GM12878 (cell line): Measurements from ENCODE around the gene RALGAPB. TPM values are rescaled to one million over a fixed set of nuclear protein-coding genes. Genes with fewer than 3 reads are reported as not detected.
A peak's percentile ranks its signal among the peaks of the same experiment; 100 is the strongest.

Experiments used
- ASH2L ChIP-seq: fragments of 300-600, 200-600 bp; sonication (generic); IDR thresholded peaks from 2 replicates; pipeline ENCODE4 v1.6.1; 2017; ENCODE audit warnings: low read depth, mild to moderate bottlenecking, borderline replicate concordance
- BCL11A ChIP-seq: IDR thresholded peaks from 2 replicates; pipeline ENCODE4 v1.6.1; 2011; ENCODE audit warnings: low read depth, low read length
- BCLAF1 ChIP-seq: fragments of 450-650 bp; IDR thresholded peaks from 2 replicates; pipeline ENCODE4 v1.6.1; 2017; ENCODE audit warnings: antibody characterized with exemption, mild to moderate bottlenecking, moderate library complexity
- BHLHE40 ChIP-seq, 2 experiments: fragments of 450-650 bp in 1 of 2; IDR thresholded peaks; 2 replicates each; pipeline ENCODE4 v1.6.1; 2011 to 2017; ENCODE audit warnings: low read depth in 2 of 2, borderline replicate concordance in 1 of 2, improper control_type of control experiment in 1 of 2, low read length in 1 of 2, mild to moderate bottlenecking in 1 of 2
- CHD2 ChIP-seq: IDR thresholded peaks from 2 replicates; pipeline ENCODE4 v1.6.1; 2011; ENCODE audit warnings: low read depth, low read length, improper control_type of control experiment, borderline replicate concordance
- ESRRA ChIP-seq: IDR thresholded peaks from 2 replicates; pipeline ENCODE4 v1.6.1; 2012; ENCODE audit warnings: mild to moderate bottlenecking, low read length, improper control_type of control experiment
- HCFC1 ChIP-seq: fragments of 150-350 bp; IDR thresholded peaks from 2 replicates; pipeline ENCODE4 v1.6.1; 2014; ENCODE audit warnings: low read length
- MEF2B ChIP-seq: fragments of 450-650 bp; IDR thresholded peaks from 2 replicates; pipeline ENCODE4 v1.6.1; 2018; ENCODE audit warnings: mild to moderate bottlenecking, moderate library complexity; ENCODE audit not compliant: partially characterized antibody, poor library complexity, severe bottlenecking
- MYB ChIP-seq: fragments of 150-350 bp; IDR thresholded peaks from 2 replicates; pipeline ENCODE4 v1.6.1; 2014; ENCODE audit warnings: mild to moderate bottlenecking, low read depth, low read length, borderline replicate concordance
- NKRF ChIP-seq: fragments of 450-650 bp; conservative IDR thresholded peaks from 2 replicates; pipeline ENCODE4 v1.6.1; 2017; ENCODE audit warnings: mild to moderate bottlenecking, moderate library complexity
- NRF1 ChIP-seq: conservative IDR thresholded peaks from 2 replicates; pipeline ENCODE4 v1.6.1; 2011; ENCODE audit warnings: mild to moderate bottlenecking, low read depth, low read length, improper control_type of control experiment
- PKNOX1 ChIP-seq: fragments of 450-650 bp; IDR thresholded peaks from 2 replicates; pipeline ENCODE4 v1.6.1; 2016; ENCODE audit warnings: mild to moderate bottlenecking
- RCOR1 ChIP-seq: conservative IDR thresholded peaks from 2 replicates; pipeline ENCODE4 v1.6.1; 2012; ENCODE audit warnings: low read depth, low read length, improper control_type of control experiment
- SP1 ChIP-seq: IDR thresholded peaks from one replicate; pipeline ENCODE4 v1.6.1; 2011; ENCODE audit warnings: low read depth, low read length
- SREBF2 ChIP-seq: IDR thresholded peaks from 2 replicates; pipeline ENCODE4 v1.6.1; 2012; ENCODE audit warnings: mild to moderate bottlenecking, low read length
- ZBED1 ChIP-seq: IDR thresholded peaks from 2 replicates; pipeline ENCODE4 v1.6.1; 2016; ENCODE audit warnings: borderline replicate concordance
- ZBTB33 ChIP-seq: fragments of 450-650 bp; IDR thresholded peaks from 2 replicates; pipeline ENCODE4 v1.6.1; 2017; ENCODE audit warnings: mild to moderate bottlenecking
- ZBTB4 ChIP-seq: fragments of 450-650 bp; formaldehyde crosslinking; IDR thresholded peaks from 2 replicates; pipeline ENCODE4 v1.4.0; 2022; ENCODE audit warnings: mild to moderate bottlenecking, moderate library complexity
- ZZZ3 ChIP-seq: IDR thresholded peaks from 2 replicates; pipeline ENCODE4 v1.6.1; 2011; ENCODE audit warnings: low read depth; ENCODE audit not compliant: control insufficient read depth, insufficient read length
- polyA plus RNA-seq, 11 experiments: library from polyadenylated mRNA; depleted of rRNA in 4 of 11; unstranded in 6 of 11; stranded (reverse) in 5 of 11; fragments of >200 nt; fragmentation: Nextera tagmentation in 4 of 11; fragmentation: Illumina TruSeq in 1 of 11; extraction: Ambion mirVana in 4 of 11; extraction: Trizol in 1 of 11; gene quantifications; 1 replicate in 1 of 11; 2 replicates in 10 of 11; pipeline versions ENCODE4 v1.2.1 to v1.2.3, GENCODE V29; 2011 to 2016; ENCODE audit warnings: inconsistent platforms in 2 of 11, missing spikeins in 2 of 11, low read depth in 1 of 11
- total RNA-seq, 4 experiments: library from RNA; depleted of rRNA in 3 of 4; stranded (reverse); fragments of >200 nt in 3 of 4; fragmentation: Illumina TruSeq in 1 of 4; extraction: Trizol in 1 of 4; gene quantifications; 2 replicates each; pipeline versions ENCODE4 v1.2.1 to v1.2.3, GENCODE V29; 2013 to 2021

Gene RALGAPB
- total and polyA plus RNA-seq, 10 of the 15 experiments (the other 5 are each of a cell fraction or from before 2014, with no cell fraction given) = 3.7 to 23.2 (median 15.5) TPM

- no peak for TF ChIP-seq RCOR1
- peak in 1 of 2 experiments; percentile 21; a peak in 1 of 4 replicates for TF ChIP-seq BHLHE40 (IDR thresholded peaks at IDR 0.05; ENCODE audit: borderline replicate concordance in 1 of 2, low read depth in 2 of 2, low read length in 1 of 2)
- no peak for TF ChIP-seq NRF1
- TF ChIP-seq ZBTB4 (CRISPR knock-in tag) = no peak
- TF ChIP-seq BCLAF1 = no peak
- no peak for TF ChIP-seq NKRF
- TF ChIP-seq MYB = no peak
- no peak for TF ChIP-seq ASH2L
- no peak for TF ChIP-seq ZBED1
- TF ChIP-seq MEF2B = peak; percentile 92
- TF ChIP-seq PKNOX1 = peak; percentile 76
- TF ChIP-seq SP1 = no peak
- TF ChIP-seq ZZZ3 = no peak
- no peak for TF ChIP-seq CHD2
- TF ChIP-seq ZBTB33 = no peak
- TF ChIP-seq HCFC1 = no peak
- TF ChIP-seq BCL11A = no peak
- no peak for TF ChIP-seq SREBF2
- no peak for TF ChIP-seq ESRRA
These were observed 24.5 kb upstream of the RALGAPB start (continued) for GRCh38 chr20:38447931-38448675.
